Head of caudate nucleus (tissue), 42 donors: ENCODE data around the gene TMEM204.

ENCODE experiments used
- DNase-seq, 42 donors: peaks; one replicate each; pipeline versions ENCODE4 v3.0.0 to v3.0.0-alpha.2; 2020 to 2021; ENCODE audit warnings: mixed read lengths in 7 of 42
- intact Hi-C: fragments of 100-400 bp; cut with DNase I; formaldehyde crosslinking; loops from one replicate; pipeline ENCODE4 v1.15.0; 2022

The TMEM204 gene

GRCh38 chr16:1533443-1533951, at the start of gene TMEM204:
Gene TMEM204, plus strand, starts transcription at chr16:1533666. Its CDS starts 610 bp downstream, at chr16:1534276.
- DNase-seq = no peak
- intact Hi-C loops = no loop called here

- intact Hi-C loops = no loop called here
- DNase-seq = no peak
Measured at GRCh38 chr16:1485847-1486496, 47.5 kb upstream of the TMEM204 start.

GRCh38 chr16:1486551-1487390, 46.7 kb upstream of the TMEM204 start:
- DNase-seq = no peak
- intact Hi-C loops = no loop called here

- intact Hi-C loops = no loop called here
Measured at GRCh38 chr16:1487395-1488053, 45.9 kb upstream of the TMEM204 start.

GRCh38 chr16:1488054-1488601, 45.3 kb upstream of the TMEM204 start:
- DNase-seq = no peak
- intact Hi-C loops = no loop called here

More at GRCh38 chr16:1487395-1488053, 45.9 kb upstream of the TMEM204 start:
- DNase-seq = no peak

- no peak for DNase-seq
- intact Hi-C loops = no loop called here
Measured at GRCh38 chr16:1488619-1489018, 44.8 kb upstream of the TMEM204 start, which contains the start of gene PTX4. Gene PTX4, minus strand, starts transcription at chr16:1488944. Its CDS starts 35 bp downstream, at chr16:1488909.

GRCh38 chr16:1489077-1489476, 44.4 kb upstream of the TMEM204 start:
- DNase-seq = no peak
- intact Hi-C loops = no loop called here

- intact Hi-C loops = loop anchor here (10.0 kb wide), 1 partner anchor 123 kb away; the partner anchor contains the start of genes CRAMP1 and IFT140
- no peak for DNase-seq
Measured at GRCh38 chr16:1491327-1491726, 42.1 kb upstream of the TMEM204 start.

- intact Hi-C loops = loop anchor here (10.0 kb wide), 1 partner anchor 122 kb away; the partner anchor contains the start of genes CRAMP1 and IFT140
- no peak for DNase-seq
Measured at GRCh38 chr16:1492082-1492922, 41.2 kb upstream of the TMEM204 start.

- intact Hi-C loops = loop anchor here (10.0 kb wide), 1 partner anchor 122 kb away; the partner anchor contains the start of genes CRAMP1 and IFT140
- DNase-seq = peak; percentile 40 to 93 (median 84)
Measured at GRCh38 chr16:1492923-1493745, 40.3 kb upstream of the TMEM204 start, which contains the start of gene TELO2. Gene TELO2, plus strand, starts transcription at chr16:1493360. Its CDS starts 922 bp downstream, at chr16:1494282.

GRCh38 chr16:1493746-1494094, 39.7 kb upstream of the TMEM204 start:
- no peak for DNase-seq
- intact Hi-C loops = loop anchor here (10.0 kb wide), 1 partner anchor 121 kb away; the partner anchor contains the start of genes CRAMP1 and IFT140

GRCh38 chr16:1494129-1494640, 39.3 kb upstream of the TMEM204 start:
- intact Hi-C loops = loop anchor here (10.0 kb wide), 1 partner anchor 121 kb away; the partner anchor contains the start of genes CRAMP1 and IFT140
- DNase-seq = no peak

- DNase-seq = no peak
- intact Hi-C loops = loop anchor here (10.0 kb wide), 1 partner anchor 120 kb away; the partner anchor contains the start of genes CRAMP1 and IFT140
Measured at GRCh38 chr16:1494711-1495110, 38.8 kb upstream of the TMEM204 start.

GRCh38 chr16:1495211-1495888, 38.1 kb upstream of the TMEM204 start:
- intact Hi-C loops = loop anchor here (10.0 kb wide), 1 partner anchor 119 kb away; the partner anchor contains the start of genes CRAMP1 and IFT140

GRCh38 chr16:1495889-1496262, 37.6 kb upstream of the TMEM204 start:
- intact Hi-C loops = loop anchor here (10.0 kb wide), 1 partner anchor 119 kb away; the partner anchor contains the start of genes CRAMP1 and IFT140
- no peak for DNase-seq

More at GRCh38 chr16:1495211-1495888, 38.1 kb upstream of the TMEM204 start:
- no peak for DNase-seq

GRCh38 chr16:1496464-1496863, 37.0 kb upstream of the TMEM204 start:
- intact Hi-C loops = loop anchor here (10.0 kb wide), 1 partner anchor 118 kb away; the partner anchor contains the start of genes CRAMP1 and IFT140

More at GRCh38 chr16:1496464-1496863, 37.0 kb upstream of the TMEM204 start:
- no peak for DNase-seq
